GM12878 (cell line): Measurements from ENCODE around the gene NNAT. TPM values are rescaled to one million over a fixed set of nuclear protein-coding genes. Genes with fewer than 3 reads are reported as not detected.

ENCODE experiments used
- ATAC-seq: fragments of 200-7000 bp; cut with Tn5 transposase; 3 replicates; pipeline ENCODE4 v1.9.1; 2020; ENCODE audit warnings: mild to moderate bottlenecking, moderate library complexity
- BruUV-seq: library from RNA; stranded (reverse); fragments of 400-500 nt; replicated peaks from 2 replicates; lab custom pipeline; 2021; lab: Mats Ljungman, UMichigan
- CTCF ChIA-PET: fragments of 300-600 bp; sonication (Branson Sonifier 250); formaldehyde crosslinking; extraction: SDS; loops from one replicate; lab custom pipeline; 2021; ENCODE audit warnings: inconsistent platforms; lab: Yijun Ruan, JAX
- POLR2A ChIA-PET: fragments of 350-600 bp; formaldehyde crosslinking; extraction: SDS; loops from one replicate; lab custom pipeline; 2021; ENCODE audit warnings: inconsistent platforms; lab: Charles Lee
- RAD21 ChIA-PET: fragments of 300-600 bp; sonication (Branson Sonifier 250); formaldehyde crosslinking; loops from one replicate; lab custom pipeline; 2023; ENCODE audit warnings: antibody characterized with exemption; ENCODE audit not compliant: unreplicated experiment; lab: Charles Lee
- SMC1A ChIA-PET: fragments of 300-600 bp; sonication (Branson Sonifier 250); formaldehyde crosslinking; loops from one replicate; lab custom pipeline; 2023; ENCODE audit not compliant: unreplicated experiment, uncharacterized antibody; lab: Charles Lee
- DNase-seq: peaks from one replicate; pipeline ENCODE4 v3.0.0-alpha.2; 2011; ENCODE audit warnings: low read depth, low spot score
- FAIRE-seq: peaks from 3 replicates; lab custom pipeline; 2011; peaks lifted over from hg19 to GRCh38; lab: Jason Lieb, UNC
- H2AFZ ChIP-seq: 2 replicates; pipeline ENCODE4 v1.6.0; 2011; ENCODE audit warnings: low read depth, low read length, control low read depth; ENCODE audit not compliant: control insufficient read depth
- H3K27ac ChIP-seq: 2 replicates; pipeline ENCODE4 v1.5.1; 2011; ENCODE audit warnings: control low read depth; ENCODE audit not compliant: control insufficient read depth, insufficient read depth
- H3K27me3 ChIP-seq, 2 experiments: replicated peaks in 1 of 2; 2 replicates each; pipeline versions ENCODE4 v1.6.0 to v1.6.1; 2011; ENCODE audit warnings: low read length in 1 of 2; ENCODE audit not compliant: control insufficient read depth in 2 of 2, insufficient read depth in 2 of 2
- H3K36me3 ChIP-seq, 2 experiments: 2 replicates each; pipeline ENCODE4 v1.5.1; 2011; ENCODE audit warnings: low read length in 1 of 2; ENCODE audit not compliant: control insufficient read depth in 2 of 2, insufficient read depth in 2 of 2
- H3K4me1 ChIP-seq: 2 replicates; pipeline ENCODE4 v1.6.1; 2011; ENCODE audit warnings: mild to moderate bottlenecking, low read length, moderate library complexity, mixed read lengths; ENCODE audit not compliant: control insufficient read depth, insufficient read depth
- H3K4me2 ChIP-seq: 2 replicates; pipeline ENCODE4 v1.6.0; 2011; ENCODE audit warnings: control low read depth; ENCODE audit not compliant: control insufficient read depth, insufficient read depth
- H3K4me3 ChIP-seq: fragments of 200-600 bp; sonication (generic); 2 replicates; pipeline ENCODE4 v1.5.1; 2016
- H3K79me2 ChIP-seq: 2 replicates; pipeline ENCODE4 v1.6.0; 2011; ENCODE audit warnings: low read length; ENCODE audit not compliant: control insufficient read depth, insufficient read depth
- H3K9ac ChIP-seq: 2 replicates; pipeline ENCODE4 v1.8.0; 2011; ENCODE audit warnings: low read length, control low read depth, mixed read lengths; ENCODE audit not compliant: control insufficient read depth, insufficient read depth
- H3K9me3 ChIP-seq: replicated peaks from 3 replicates; pipeline ENCODE4 v1.5.1; 2011; ENCODE audit warnings: mild to moderate bottlenecking, low read length; ENCODE audit not compliant: control insufficient read depth, insufficient read depth
- H4K20me1 ChIP-seq: 2 replicates; pipeline ENCODE4 v1.6.0; 2011; ENCODE audit not compliant: control insufficient read depth, insufficient read depth
- CHD4 ChIP-seq: fragments of 200-600 bp; sonication (generic); IDR thresholded peaks from 2 replicates; pipeline ENCODE4 v1.6.1; 2016; ENCODE audit warnings: mild to moderate bottlenecking
- ELK1 ChIP-seq: IDR thresholded peaks from 2 replicates; pipeline ENCODE4 v1.6.1; 2012; ENCODE audit warnings: low read depth, low read length, improper control_type of control experiment
- IRF4 ChIP-seq: IDR thresholded peaks from 2 replicates; pipeline ENCODE4 v1.6.1; 2011; ENCODE audit warnings: low read depth, low read length
- JUND ChIP-seq: IDR thresholded peaks from 2 replicates; pipeline ENCODE4 v1.6.1; 2012; ENCODE audit warnings: low read depth, mild to moderate bottlenecking, low read length, improper control_type of control experiment, moderate library complexity
- NKRF ChIP-seq: fragments of 450-650 bp; conservative IDR thresholded peaks from 2 replicates; pipeline ENCODE4 v1.6.1; 2017; ENCODE audit warnings: mild to moderate bottlenecking, moderate library complexity
- RBBP5 ChIP-seq: fragments of 200-600 bp; sonication (generic); conservative IDR thresholded peaks from 2 replicates; pipeline ENCODE4 v1.6.1; 2016
- SUZ12 ChIP-seq: fragments of 200-600 bp; sonication (generic); IDR thresholded peaks from one replicate; pipeline ENCODE4 v1.6.1; 2018; ENCODE audit warnings: antibody characterized with exemption, mild to moderate bottlenecking; ENCODE audit not compliant: unreplicated experiment
- TCF3 ChIP-seq: IDR thresholded peaks from 2 replicates; pipeline ENCODE4 v1.6.1; 2012; ENCODE audit warnings: low read depth, mild to moderate bottlenecking, low read length, borderline replicate concordance; ENCODE audit not compliant: insufficient read depth
- TCF7 ChIP-seq: IDR thresholded peaks from 2 replicates; pipeline ENCODE4 v1.6.1; 2014; ENCODE audit warnings: antibody characterized with exemption, borderline replicate concordance
- USF2 ChIP-seq: IDR thresholded peaks from 2 replicates; pipeline ENCODE4 v1.6.1; 2011; ENCODE audit warnings: low read depth, low read length, improper control_type of control experiment, borderline replicate concordance
- ZNF384 ChIP-seq: IDR thresholded peaks from 2 replicates; pipeline ENCODE4 v1.6.1; 2012; ENCODE audit warnings: low read depth, mild to moderate bottlenecking, low read length, improper control_type of control experiment, borderline replicate concordance
- ZNF592 ChIP-seq: fragments of 450-650 bp; IDR thresholded peaks from 2 replicates; pipeline ENCODE4 v1.6.1; 2017; ENCODE audit warnings: mild to moderate bottlenecking, moderate library complexity
- WGBS: methylation state at CpG from one replicate; pipeline ENCODE4 v1.1.6; 2016; ENCODE audit warnings: low lambda C conversion rate; ENCODE audit not compliant: insufficient replicate concordance, insufficient coverage; ENCODE audit errors: missing lambda C conversion rate; 5-methylcytosine and 5-hydroxymethylcytosine counted together
- in situ Hi-C: fragments of 300-500 bp; cut with MboI; formaldehyde crosslinking; loops from 9 replicates; pipeline ENCODE4 v1.14.3; 2018; ENCODE audit warnings: mixed read lengths
- intact Hi-C: fragments of 100-400 bp; cut with micrococcal nuclease; formaldehyde crosslinking; loops from one replicate; pipeline ENCODE4 v1.14.2; 2022; ENCODE audit not compliant: unreplicated experiment
- polyA plus RNA-seq, 11 experiments: library from polyadenylated mRNA; depleted of rRNA in 4 of 11; unstranded in 6 of 11; stranded (reverse) in 5 of 11; fragments of >200 nt; fragmentation: Nextera tagmentation in 4 of 11; fragmentation: Illumina TruSeq in 1 of 11; extraction: Ambion mirVana in 4 of 11; extraction: Trizol in 1 of 11; gene quantifications; 1 replicate in 1 of 11; 2 replicates in 10 of 11; pipeline versions ENCODE4 v1.2.1 to v1.2.3, GENCODE V29; 2011 to 2016; ENCODE audit warnings: inconsistent platforms in 2 of 11, missing spikeins in 2 of 11, low read depth in 1 of 11
- total RNA-seq, 4 experiments: library from RNA; depleted of rRNA in 3 of 4; stranded (reverse); fragments of >200 nt in 3 of 4; fragmentation: Illumina TruSeq in 1 of 4; extraction: Trizol in 1 of 4; gene quantifications; 2 replicates each; pipeline versions ENCODE4 v1.2.1 to v1.2.3, GENCODE V29; 2013 to 2021

NNAT gene
- total and polyA plus RNA-seq, 10 of the 15 experiments (the other 5 are each of a cell fraction or from before 2014, with no cell fraction given) = 0.22 to 0.99 (median 0.42) TPM; not detected in 7

GRCh38 chr20:37530696-37531095 lies 9.6 kb downstream of the NNAT start:
- Histone ChIP-seq H3K27me3 (no peaks in the 10 kb centered on the region), H3K9me3 (no peaks in the 10 kb centered on the region), H3K36me3 (no peaks in the 10 kb centered on the region), H3K79me2 (peaks cover 19% of the 10 kb centered on the region), H3K4me3 (no peak overlapping the region), H3K4me1 (peaks cover 21% of the 10 kb centered on the region), H2AFZ (no peak overlapping the region), H3K4me2 (no peak overlapping the region), H3K27ac (no peak overlapping the region), H4K20me1 (peaks cover 1% of the 10 kb centered on the region; the same call in 1 of the 2 replicates), H3K9ac (no peak overlapping the region)
- FAIRE-seq = no peak
- ChIA-PET SMC1A (interaction anchor here (0.7 to 7.2 kb wide), 6 partner anchors 35 to 335 kb away, joined by 3 to 129 read pairs (median 4); no protein-coding TSS in a partner anchor), POLR2A (interaction anchor here (1.5 kb wide), 1 partner anchor 146 kb away, joined by 3 read pairs; no protein-coding TSS in a partner anchor), CTCF (interaction anchor here (0.7 to 13.5 kb wide), 5 partner anchors 8 to 336 kb away, joined by 3 to 282 read pairs (median 8); no protein-coding TSS in a partner anchor), RAD21 (interaction anchor here (0.6 to 11.5 kb wide), 3 partner anchors 147 to 262 kb away, joined by 3 to 119 read pairs (median 4); no protein-coding TSS in a partner anchor)
- no peak for TF ChIP-seq TCF3
- TF ChIP-seq SUZ12 = no peak
- no peak for TF ChIP-seq ZNF592
- no peak for TF ChIP-seq RBBP5
- TF ChIP-seq USF2 = no peak
- TF ChIP-seq NKRF = no peak
- TF ChIP-seq IRF4 = no peak
- no peak for TF ChIP-seq JUND
- no peak for TF ChIP-seq CHD4
- TF ChIP-seq ZNF384 = no peak
- TF ChIP-seq ELK1 = no peak
- TF ChIP-seq TCF7 = no peak
- no TSS peak for BruUV-seq
- in situ Hi-C loops (loop anchor here (5.0 kb wide), 2 partner anchors 258 to 333 kb away; no protein-coding TSS in a partner anchor), intact Hi-C loops (no loop called here)
- no peak for ATAC-seq
- DNase-seq = no peak
- WGBS = 44% methylated on average over 2 of the region's 2 CpGs
